GM19099 (cell line): ENCODE measurements around the gene PEPD.

Experiments
- POLR2A ChIP-seq: IDR thresholded peaks from 3 replicates; pipeline ENCODE4 v1.6.1; 2011; ENCODE audit warnings: low read depth; ENCODE audit not compliant: insufficient read length; ENCODE audit errors: extremely low read depth

PEPD gene

DNA sequence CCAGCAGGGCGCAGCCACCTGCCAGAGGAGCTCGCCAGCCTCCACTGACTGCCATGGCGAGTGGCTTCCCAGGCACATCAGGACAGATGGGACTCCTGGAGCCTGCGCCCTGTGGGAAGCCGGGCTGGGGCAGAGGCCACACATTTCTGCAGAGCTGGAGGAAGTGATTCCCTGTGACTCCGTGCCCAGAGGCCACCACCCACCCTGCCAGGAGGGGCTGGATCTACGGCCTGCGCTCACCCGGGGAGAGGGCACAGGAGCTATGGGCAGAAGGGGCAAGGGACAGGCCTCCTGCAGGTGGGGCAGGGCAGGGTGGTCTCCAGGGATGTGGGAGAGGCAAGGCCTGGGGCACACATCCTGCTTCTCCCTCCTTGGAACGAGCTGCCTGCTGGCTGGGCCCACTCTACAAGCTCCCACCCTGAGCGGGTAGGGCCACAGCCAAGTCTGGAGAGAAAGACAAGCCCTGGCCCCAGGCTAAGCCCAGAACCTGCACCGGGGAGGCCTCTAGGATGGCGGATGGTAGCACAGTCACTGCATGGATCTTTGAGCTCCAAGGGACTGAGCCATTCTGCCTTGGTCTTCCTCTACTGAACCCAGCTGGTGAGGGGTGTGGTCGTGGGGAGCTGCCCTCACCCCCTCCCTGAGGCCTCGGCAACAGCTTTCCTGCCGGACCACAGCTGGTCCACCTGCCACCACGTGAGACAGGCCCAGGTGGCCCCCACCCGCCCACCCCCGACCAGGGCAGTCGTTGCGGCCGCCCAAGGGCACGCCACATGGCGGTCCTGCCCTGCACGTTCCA, 107.5 kb downstream of the PEPD start:
- no peak for TF ChIP-seq POLR2A

DNA sequence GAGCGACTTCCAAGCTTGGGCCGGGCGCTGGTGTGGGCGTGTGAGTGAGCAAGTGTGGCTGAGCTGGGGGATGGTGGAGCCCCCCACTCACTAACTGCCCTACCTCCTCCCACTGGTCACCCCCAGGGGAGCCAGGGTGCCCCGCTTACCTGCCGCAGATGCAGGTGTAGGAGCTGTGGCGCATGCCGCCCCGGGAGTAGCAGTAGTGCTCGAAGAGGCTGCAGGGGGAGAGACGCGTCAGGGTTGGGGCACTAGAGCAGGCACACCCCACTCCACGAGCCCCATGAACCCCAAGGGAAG, 108.2 kb downstream of the PEPD start:
- TF ChIP-seq POLR2A = no peak

- TF ChIP-seq POLR2A = no peak
Observed at GRCh38 chr19:33412601-33413425, 108.8 kb downstream of the PEPD start.

DNA sequence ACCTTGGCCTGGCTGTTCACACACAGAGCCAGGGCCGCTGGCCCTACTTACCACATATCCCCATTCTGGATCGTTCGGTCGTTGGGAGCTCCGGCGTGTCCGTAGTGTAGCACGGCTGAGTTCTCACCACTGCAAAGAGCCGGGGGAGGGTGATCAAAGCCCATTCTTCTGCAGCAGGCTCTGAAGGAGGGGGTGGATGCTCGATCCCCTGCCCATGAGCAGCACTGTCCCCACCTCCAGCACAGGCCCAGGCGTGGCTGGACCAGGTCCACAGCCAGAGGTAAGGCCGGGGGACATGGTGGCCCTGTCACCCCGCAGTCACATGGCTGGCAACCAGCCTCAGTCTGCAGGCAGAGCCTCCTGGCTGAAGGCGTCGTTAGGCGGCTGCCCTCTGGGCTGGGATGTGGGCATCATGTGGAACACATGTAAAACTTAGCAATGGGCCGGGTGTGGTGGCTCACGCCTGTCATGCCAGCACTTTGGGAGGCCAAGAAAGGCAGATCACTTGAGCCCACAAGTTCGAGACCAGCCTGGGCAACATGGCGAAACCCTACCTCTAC, 109.9 kb downstream of the PEPD start:
- TF ChIP-seq POLR2A = no peak

DNA sequence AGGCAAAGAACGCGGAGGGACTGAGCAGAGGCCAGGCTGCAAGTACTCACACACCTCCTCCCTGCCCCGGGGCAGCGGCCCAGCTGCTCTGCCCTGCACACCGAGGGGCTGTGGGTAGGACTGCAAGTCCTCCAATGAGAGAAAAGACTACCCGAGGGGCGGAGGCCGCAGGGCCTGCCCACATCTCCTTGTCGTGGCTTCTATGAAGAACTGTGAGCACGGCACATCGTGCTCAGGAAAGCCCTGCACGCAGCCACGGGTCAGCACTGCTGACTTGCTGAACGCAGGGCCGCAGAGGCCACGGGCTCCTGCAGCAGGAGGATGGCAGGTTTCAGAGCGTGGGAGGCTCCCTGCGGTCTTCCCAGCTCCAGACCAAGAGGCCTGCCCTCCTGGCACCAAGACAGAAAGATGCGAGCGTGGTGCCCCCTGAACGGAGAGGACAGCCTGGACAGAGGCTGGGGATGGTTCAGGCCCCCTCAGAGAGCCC, 110.6 kb downstream of the PEPD start:
- no peak for TF ChIP-seq POLR2A

- no peak for TF ChIP-seq POLR2A
Observed at GRCh38 chr19:33409906-33410685, 111.5 kb downstream of the PEPD start.

- TF ChIP-seq POLR2A = no peak
Observed at GRCh38 chr19:33408538-33409434, 112.8 kb downstream of the PEPD start.

GRCh38 chr19:33408116-33408515, 113.5 kb downstream of the PEPD start:
- no peak for TF ChIP-seq POLR2A

GRCh38 chr19:33407716-33408115, 113.9 kb downstream of the PEPD start:
- TF ChIP-seq POLR2A = no peak

- TF ChIP-seq POLR2A = no peak
Observed at GRCh38 chr19:33407140-33407551, 114.4 kb downstream of the PEPD start.

- TF ChIP-seq POLR2A = no peak
Observed at GRCh38 chr19:33406521-33407139, 115.0 kb downstream of the PEPD start.

DNA sequence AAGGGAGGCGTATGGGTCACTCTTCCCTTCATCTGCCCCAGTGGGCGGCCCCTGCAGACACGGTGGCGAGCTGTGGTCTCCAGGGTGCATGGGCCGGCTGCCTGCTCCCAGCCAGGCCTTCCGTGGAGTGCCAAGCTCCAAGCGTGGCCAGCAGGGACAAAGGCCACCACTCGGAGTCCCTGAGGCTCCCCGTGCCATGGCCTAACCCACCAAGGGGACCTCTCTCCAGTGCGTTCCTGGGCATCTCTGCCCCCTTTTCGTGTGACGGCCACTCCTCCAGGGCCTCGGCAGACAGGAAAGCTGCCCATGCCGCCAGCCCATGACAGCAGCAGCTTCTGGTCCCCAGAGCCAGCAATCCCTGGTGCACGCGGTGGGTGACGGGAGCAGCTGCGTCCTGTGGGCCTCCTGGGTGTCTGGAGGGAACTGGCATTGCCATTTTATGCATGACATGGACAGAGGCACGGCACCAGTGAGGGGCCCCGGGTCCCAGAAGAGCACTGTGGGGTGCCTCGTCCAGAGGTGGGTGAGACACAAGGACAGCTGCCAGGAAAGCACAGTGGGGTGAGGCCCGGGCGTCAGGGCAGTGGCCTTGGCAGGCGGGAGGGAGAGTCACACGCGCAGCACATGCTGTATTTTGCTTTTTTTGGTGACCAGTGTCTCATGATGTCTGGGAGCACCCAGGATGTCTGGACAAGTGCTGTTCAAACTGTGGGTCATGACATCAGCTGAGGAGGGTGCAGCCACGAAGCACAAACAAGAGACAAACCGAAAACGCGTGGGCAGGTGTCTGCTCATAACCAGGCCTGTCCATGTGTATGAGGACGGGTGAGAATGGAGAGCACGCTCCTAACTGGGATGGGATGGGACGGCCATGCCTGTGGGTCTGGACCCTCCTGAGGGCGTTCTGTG, 115.8 kb downstream of the PEPD start:
- TF ChIP-seq POLR2A = no peak

DNA sequence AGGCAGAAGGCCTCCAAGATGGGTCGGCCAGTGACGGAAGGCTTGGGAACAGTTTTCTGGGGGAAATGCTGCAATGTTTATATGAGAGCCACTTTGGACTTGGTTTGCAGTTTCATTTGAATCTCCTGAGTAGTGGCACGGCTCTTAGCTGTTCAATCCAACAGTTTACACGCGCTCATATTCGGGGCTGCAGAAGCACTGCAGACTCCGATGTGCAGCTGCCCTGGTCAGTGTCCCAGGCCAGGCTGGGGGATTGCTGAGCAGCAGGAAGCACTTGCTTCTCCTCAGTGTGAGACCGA, 116.4 kb downstream of the PEPD start:
- no peak for TF ChIP-seq POLR2A
